Activated naive CD8-positive, alpha-beta T cell treated with anti-CD3 and anti-CD28 coated beads, Interleukin-2, amount 50 U/mL, for 24 hours (primary cell): Measurements from ENCODE around the gene BAG5.

Experiments used
- ATAC-seq: fragments of 150-1000 bp; cut with Tn5 transposase; one replicate; pipeline ENCODE4 v1.10.0; 2021
- DNase-seq: peaks from one replicate; pipeline ENCODE4 v3.0.0; 2021
- H3K27ac Mint-ChIP-seq: one replicate; pipeline ENCODE4 v1.8.0; 2021; ENCODE audit warnings: mild to moderate bottlenecking, mixed read lengths
- H3K27me3 Mint-ChIP-seq: one replicate; pipeline ENCODE4 v1.8.0; 2021; ENCODE audit warnings: mixed read lengths
- H3K36me3 Mint-ChIP-seq: one replicate; pipeline ENCODE4 v1.8.0; 2021; ENCODE audit warnings: low read depth, mixed read lengths
- H3K4me1 Mint-ChIP-seq: one replicate; pipeline ENCODE4 v1.8.0; 2021; ENCODE audit warnings: mixed read lengths
- H3K4me3 Mint-ChIP-seq: one replicate; pipeline ENCODE4 v1.8.0; 2021; ENCODE audit warnings: mild to moderate bottlenecking, moderate library complexity, mixed read lengths
- H3K9me3 Mint-ChIP-seq: one replicate; pipeline ENCODE4 v1.8.0; 2021; ENCODE audit warnings: mixed read lengths

Gene BAG5

DNA sequence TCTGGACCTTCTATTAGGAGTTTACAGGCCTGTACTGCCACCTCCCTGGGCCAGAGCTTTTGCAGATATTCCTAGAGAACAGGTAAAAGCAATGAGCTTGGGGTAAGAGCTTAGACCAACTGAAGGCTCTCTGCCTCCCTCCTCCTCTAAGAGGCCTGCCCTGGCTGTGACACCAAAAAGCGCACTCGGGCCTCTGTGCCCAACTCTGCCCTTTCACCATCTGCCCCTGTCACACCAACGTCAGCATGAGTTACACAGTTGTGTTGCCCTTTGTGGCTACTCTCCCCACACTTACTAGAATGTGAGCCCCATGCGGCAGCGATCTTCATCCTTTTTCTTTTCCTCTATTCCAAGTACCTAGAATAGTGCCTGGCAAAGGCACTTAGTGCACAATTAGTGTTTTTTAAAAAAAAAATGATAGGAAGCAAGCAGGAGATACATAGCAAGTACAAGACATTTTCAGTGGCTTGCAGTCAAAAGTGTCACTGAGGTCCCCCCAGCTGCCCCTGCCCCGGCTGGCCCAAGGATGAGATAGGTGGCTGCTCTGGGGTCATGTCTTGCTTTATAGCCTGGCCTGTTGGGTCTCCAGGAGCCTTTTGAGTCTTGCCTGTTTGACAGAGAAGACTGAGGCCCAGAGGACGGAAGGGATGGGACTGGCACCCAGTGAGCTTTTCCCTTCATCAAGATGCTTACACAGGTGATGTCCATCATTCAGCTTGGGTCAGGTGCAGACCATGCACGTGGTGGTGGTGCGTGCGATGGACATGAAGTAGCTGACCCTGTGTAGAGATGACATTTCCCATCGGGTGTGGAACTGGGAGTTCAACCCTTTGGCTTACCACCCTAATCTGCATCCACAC is 52.4 kb downstream of the BAG5 start:
- Mint-ChIP-seq H3K27me3 (no peaks in the 10 kb centered on the region), H3K4me3 (no peak overlapping the region), H3K36me3 (peaks cover 22% of the 10 kb centered on the region), H3K9me3 (no peaks in the 10 kb centered on the region), H3K4me1 (no peaks in the 10 kb centered on the region), H3K27ac (no peak overlapping the region)
- ATAC-seq (no peak), DNase-seq (no peak)

DNA sequence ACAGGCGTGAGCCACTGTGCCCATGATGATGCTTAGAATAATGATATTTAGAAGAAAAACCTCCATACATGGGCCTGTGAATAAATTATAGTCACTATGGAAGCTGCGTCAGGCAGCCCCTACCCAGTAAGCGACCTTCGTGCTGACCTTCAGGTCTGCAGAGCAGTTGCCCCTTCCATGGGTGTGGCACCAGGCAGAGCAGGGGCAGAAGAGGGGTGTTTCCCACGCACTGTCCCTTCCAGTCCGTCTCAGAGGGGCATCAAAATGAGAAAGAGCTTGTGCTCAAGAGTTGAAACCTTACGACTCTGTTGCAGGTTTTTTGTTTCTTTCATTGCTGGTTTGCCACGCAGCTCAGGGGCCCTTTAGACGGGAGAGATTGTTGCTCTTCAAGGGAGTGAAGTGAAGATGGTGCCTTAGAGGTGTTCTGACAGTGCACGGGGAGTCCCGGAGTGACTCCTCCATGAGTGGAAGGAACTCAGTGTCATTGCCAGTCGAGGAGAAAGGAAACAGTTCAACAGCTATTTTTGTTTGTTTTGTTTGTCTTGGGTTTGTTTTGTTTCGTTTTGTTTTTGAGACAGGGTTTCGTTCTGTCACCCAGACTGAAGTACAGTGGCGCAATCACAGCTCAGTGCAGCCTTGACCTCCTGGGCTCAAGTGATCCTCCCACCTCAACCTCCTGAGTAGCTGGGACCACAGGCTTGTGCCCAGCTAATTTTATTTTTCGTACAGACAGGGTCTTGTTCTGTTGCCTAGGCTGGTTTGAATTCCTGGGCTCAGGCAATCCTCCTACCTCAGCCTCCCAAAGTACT is 53.7 kb downstream of the BAG5 start:
- ATAC-seq = no peak
- peak overlapping the region; percentile 41 for H3K27ac Mint-ChIP-seq
- peaks cover 31% of the 10 kb centered on the region for H3K36me3 Mint-ChIP-seq
- no peaks in the 10 kb centered on the region for H3K4me1 Mint-ChIP-seq
- H3K9me3 Mint-ChIP-seq = no peaks in the 10 kb centered on the region
- no peak overlapping the region for H3K4me3 Mint-ChIP-seq
- H3K27me3 Mint-ChIP-seq = no peaks in the 10 kb centered on the region
- DNase-seq = no peak

DNA sequence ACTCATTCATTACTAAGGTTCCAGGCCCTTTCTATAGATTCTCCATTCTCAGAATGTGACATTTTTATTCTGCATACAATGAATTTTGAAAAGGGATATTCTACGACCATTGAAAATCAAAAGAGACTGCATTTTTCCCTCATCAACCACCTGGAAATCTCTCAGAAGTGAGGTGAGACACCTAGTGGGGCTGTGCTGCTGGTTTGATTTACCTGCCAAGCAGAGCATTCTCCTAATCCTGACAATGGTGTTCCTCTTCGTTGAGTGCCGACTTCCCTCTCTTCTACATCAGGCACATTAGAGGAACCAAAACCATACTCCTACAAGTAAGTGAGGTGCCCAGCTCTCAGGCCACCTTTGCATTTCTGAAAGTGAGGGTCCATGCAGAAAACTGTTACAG is 54.7 kb downstream of the BAG5 start:
- ATAC-seq (no peak), DNase-seq (no peak)
- Mint-ChIP-seq H3K36me3 (peaks cover 38% of the 10 kb centered on the region), H3K9me3 (no peaks in the 10 kb centered on the region), H3K4me3 (no peak overlapping the region), H3K4me1 (no peaks in the 10 kb centered on the region), H3K27me3 (no peaks in the 10 kb centered on the region), H3K27ac (no peak overlapping the region)
